Gastroesophageal sphincter (tissue), 4 donors: ENCODE data around the gene HEMK1. TPM values are rescaled to one million over a fixed set of nuclear protein-coding genes. Genes with fewer than 3 reads are reported as not detected.

Experiments
- ATAC-seq: fragments of 150-250 bp; one replicate; pipeline ENCODE4 v1.9.1; 2016; ENCODE audit warnings: mild to moderate bottlenecking, moderate library complexity
- H3K27ac ChIP-seq, 4 donors: fragments of 200-600 bp; sonication (generic) in 3 of 4; 1 replicate in 3 of 4; 2 replicates in 1 of 4; pipeline ENCODE4 v1.5.1; 2016 to 2019
- H3K27me3 ChIP-seq: fragments of 200-600 bp; sonication (generic); one replicate; pipeline ENCODE4 v1.5.1; 2019
- H3K36me3 ChIP-seq, 2 donors: fragments of 200-600 bp; sonication (generic); one replicate each; pipeline ENCODE4 v1.5.1; 2019; ENCODE audit warnings: control low read depth in 1 of 2
- H3K4me1 ChIP-seq, 3 donors: fragments of 200-600 bp; sonication (generic); 1 replicate in 2 of 3; 2 replicates in 1 of 3; pipeline ENCODE4 v1.5.1; 2016 to 2019; ENCODE audit warnings: control low read depth in 2 of 3
- H3K4me3 ChIP-seq, 2 donors: fragments of 200-600 bp; sonication (generic); one replicate each; pipeline ENCODE4 v1.5.1; 2019; ENCODE audit warnings: mild to moderate bottlenecking in 1 of 2, moderate library complexity in 1 of 2
- H3K9me3 ChIP-seq, 3 donors: fragments of 200-600 bp; sonication (generic); one replicate each; pipeline ENCODE4 v1.5.1; 2017 to 2019; ENCODE audit warnings: control low read depth in 2 of 3
- EP300 ChIP-seq: sonication (generic); formaldehyde crosslinking; IDR thresholded peaks from one replicate; pipeline ENCODE4 v1.6.1; 2017; ENCODE audit warnings: antibody characterized with exemption, mild to moderate bottlenecking
- POLR2A ChIP-seq, 2 donors: fragments of 450-650 bp; IDR thresholded peaks; one replicate each; pipeline ENCODE4 v1.6.1; 2017; ENCODE audit warnings: antibody characterized with exemption in 2 of 2, mild to moderate bottlenecking in 2 of 2, moderate library complexity in 1 of 2
- POLR2AphosphoS5 ChIP-seq: sonication (generic); formaldehyde crosslinking; IDR thresholded peaks from one replicate; pipeline ENCODE4 v1.6.1; 2017; ENCODE audit warnings: antibody characterized with exemption
- WGBS, 2 donors: methylation state at CpG; one replicate each; pipeline ENCODE4 v1.1.5; 2018; ENCODE audit warnings: low coverage in 1 of 2; 5-methylcytosine and 5-hydroxymethylcytosine counted together
- total RNA-seq, 4 donors: library from RNA; depleted of rRNA; stranded (reverse); fragments of >200 nt; gene quantifications; one replicate each; pipeline ENCODE4 v1.1.0, GENCODE V29; 2016
- TF ChIP-seq, protein P1 (sequence below), 4 experiments: fragments of 200-600 bp in 2 of 4; fragments of 450-650 bp in 2 of 4; sonication (generic) in 1 of 4; IDR thresholded peaks; one replicate each; pipeline ENCODE4 v1.5.1; 2017 to 2019; ENCODE audit warnings: antibody characterized with exemption in 4 of 4, mild to moderate bottlenecking in 2 of 4, moderate library complexity in 2 of 4

The HEMK1 gene
- total RNA-seq, 4 donors from 2014 or later = 6.4 to 11.7 (median 11.4) TPM

DNA sequence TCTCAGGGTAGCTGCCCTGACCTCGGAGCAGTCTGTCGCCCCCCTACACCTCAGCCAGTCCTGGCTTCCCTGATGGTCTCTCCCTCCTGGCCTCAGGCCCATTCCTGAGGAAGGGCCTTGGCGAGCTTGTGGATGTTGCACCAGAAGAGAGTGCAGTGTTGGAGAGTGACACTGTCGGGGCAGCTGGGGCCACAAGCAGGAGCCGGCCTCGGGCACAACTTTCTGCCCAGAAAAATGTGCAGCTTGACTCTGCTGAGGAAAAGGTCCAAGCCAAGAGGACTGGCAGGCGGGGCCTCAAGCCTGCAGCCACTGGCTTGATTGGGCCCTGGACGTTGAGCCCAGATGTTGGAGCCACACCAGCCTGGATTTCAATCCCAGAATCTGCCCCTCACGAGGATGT lies 12.8 kb downstream of the HEMK1 start:
- ATAC-seq = no peak
- TF ChIP-seq EP300 = no peak
- TF ChIP-seq POLR2A (IDR thresholded peaks at IDR 0.05) = no peak
- TF ChIP-seq POLR2AphosphoS5 = no peak
- TF ChIP-seq, protein P1, sequence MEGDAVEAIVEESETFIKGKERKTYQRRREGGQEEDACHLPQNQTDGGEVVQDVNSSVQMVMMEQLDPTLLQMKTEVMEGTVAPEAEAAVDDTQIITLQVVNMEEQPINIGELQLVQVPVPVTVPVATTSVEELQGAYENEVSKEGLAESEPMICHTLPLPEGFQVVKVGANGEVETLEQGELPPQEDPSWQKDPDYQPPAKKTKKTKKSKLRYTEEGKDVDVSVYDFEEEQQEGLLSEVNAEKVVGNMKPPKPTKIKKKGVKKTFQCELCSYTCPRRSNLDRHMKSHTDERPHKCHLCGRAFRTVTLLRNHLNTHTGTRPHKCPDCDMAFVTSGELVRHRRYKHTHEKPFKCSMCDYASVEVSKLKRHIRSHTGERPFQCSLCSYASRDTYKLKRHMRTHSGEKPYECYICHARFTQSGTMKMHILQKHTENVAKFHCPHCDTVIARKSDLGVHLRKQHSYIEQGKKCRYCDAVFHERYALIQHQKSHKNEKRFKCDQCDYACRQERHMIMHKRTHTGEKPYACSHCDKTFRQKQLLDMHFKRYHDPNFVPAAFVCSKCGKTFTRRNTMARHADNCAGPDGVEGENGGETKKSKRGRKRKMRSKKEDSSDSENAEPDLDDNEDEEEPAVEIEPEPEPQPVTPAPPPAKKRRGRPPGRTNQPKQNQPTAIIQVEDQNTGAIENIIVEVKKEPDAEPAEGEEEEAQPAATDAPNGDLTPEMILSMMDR (IDR thresholded peaks at IDR 0.05) = no peak
- no peak overlapping the region for H3K27ac ChIP-seq
- H3K9me3 ChIP-seq = no peaks in the 10 kb centered on the region
- no peaks in the 10 kb centered on the region for H3K27me3 ChIP-seq
- 64% methylated on average over 4 of the region's 9 CpGs; no CpG with 5 or more reads in 1 of the 2 donors for WGBS, 2 donors
- H3K4me1 ChIP-seq = peaks cover 0 to 13% (median 0%) of the 10 kb centered on the region in 3 donors
- no peak overlapping the region for H3K4me3 ChIP-seq
- peaks cover 0 to 73% of the 10 kb centered on the region in 2 donors for H3K36me3 ChIP-seq

DNA sequence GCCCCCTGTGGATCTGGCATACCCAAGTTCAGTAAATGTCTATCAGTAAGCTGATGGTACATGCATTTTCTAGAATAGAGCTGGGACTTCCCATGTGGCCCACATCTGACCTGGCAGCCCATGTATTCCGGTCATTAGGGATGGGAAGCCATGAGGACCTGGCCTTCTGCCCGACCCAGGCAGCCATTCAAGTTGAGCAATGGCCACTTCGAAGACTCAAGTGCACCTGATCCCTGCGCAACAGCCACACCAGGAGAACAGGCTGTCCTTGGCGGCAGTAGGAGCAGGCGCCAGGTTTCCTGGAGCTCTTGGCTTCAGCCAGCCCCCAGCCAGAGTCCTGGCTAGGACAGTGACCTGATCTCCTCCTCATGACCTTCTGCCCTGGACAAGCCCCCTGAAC lies 14.6 kb downstream of the HEMK1 start:
- Histone ChIP-seq H3K4me1 (peaks cover 0 to 13% (median 0%) of the 10 kb centered on the region in 3 donors), H3K36me3 (peaks cover 0 to 55% of the 10 kb centered on the region in 2 donors), H3K27me3 (no peaks in the 10 kb centered on the region), H3K4me3 (no peak overlapping the region), H3K27ac (peak overlapping the region in 3 of 4 donors; percentile 16 to 43 (median 31)), H3K9me3 (no peaks in the 10 kb centered on the region)
- ATAC-seq = peak; percentile 76
- WGBS, 2 donors = no CpG with 5 or more reads among the region's 6 CpGs
- TF ChIP-seq POLR2A (IDR thresholded peaks at IDR 0.05) (no peak), EP300 (no peak), POLR2AphosphoS5 (peak; percentile 73)
- TF ChIP-seq, protein P1 (IDR thresholded peaks at IDR 0.05) = no peak

DNA sequence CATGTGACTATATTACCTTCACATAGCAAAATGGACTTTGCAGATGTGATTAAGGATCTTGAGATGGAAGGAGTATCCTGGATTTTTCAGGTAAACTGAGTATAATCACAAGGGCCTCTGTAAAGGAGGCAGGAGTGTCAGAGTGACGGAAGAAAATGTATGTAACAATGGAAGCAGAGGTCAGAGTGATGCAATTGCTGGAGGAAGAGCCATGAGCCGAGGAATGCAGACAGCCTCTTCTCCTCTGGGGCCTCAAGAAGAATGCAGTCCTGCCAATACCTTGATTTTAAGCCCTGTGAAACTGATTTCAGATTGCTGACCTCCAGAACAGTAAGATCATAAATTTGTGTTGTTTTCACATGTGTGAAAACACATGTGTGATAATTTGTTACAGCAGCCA lies 15.1 kb downstream of the HEMK1 start:
- Histone ChIP-seq H3K27me3 (no peaks in the 10 kb centered on the region), H3K36me3 (peaks cover 0 to 50% of the 10 kb centered on the region in 2 donors), H3K9me3 (no peaks in the 10 kb centered on the region), H3K4me3 (no peak overlapping the region), H3K4me1 (peaks cover 0 to 13% (median 0%) of the 10 kb centered on the region in 3 donors), H3K27ac (peak overlapping the region in 3 of 4 donors; percentile 16 to 43 (median 31))
- TF ChIP-seq POLR2AphosphoS5 (no peak), POLR2A (IDR thresholded peaks at IDR 0.05) (no peak), EP300 (no peak)
- TF ChIP-seq, protein P1 (IDR thresholded peaks at IDR 0.05) = no peak
- ATAC-seq = no peak
- WGBS, 2 donors = 49 to 69% methylated on average over 2 of the region's 2 CpGs

DNA sequence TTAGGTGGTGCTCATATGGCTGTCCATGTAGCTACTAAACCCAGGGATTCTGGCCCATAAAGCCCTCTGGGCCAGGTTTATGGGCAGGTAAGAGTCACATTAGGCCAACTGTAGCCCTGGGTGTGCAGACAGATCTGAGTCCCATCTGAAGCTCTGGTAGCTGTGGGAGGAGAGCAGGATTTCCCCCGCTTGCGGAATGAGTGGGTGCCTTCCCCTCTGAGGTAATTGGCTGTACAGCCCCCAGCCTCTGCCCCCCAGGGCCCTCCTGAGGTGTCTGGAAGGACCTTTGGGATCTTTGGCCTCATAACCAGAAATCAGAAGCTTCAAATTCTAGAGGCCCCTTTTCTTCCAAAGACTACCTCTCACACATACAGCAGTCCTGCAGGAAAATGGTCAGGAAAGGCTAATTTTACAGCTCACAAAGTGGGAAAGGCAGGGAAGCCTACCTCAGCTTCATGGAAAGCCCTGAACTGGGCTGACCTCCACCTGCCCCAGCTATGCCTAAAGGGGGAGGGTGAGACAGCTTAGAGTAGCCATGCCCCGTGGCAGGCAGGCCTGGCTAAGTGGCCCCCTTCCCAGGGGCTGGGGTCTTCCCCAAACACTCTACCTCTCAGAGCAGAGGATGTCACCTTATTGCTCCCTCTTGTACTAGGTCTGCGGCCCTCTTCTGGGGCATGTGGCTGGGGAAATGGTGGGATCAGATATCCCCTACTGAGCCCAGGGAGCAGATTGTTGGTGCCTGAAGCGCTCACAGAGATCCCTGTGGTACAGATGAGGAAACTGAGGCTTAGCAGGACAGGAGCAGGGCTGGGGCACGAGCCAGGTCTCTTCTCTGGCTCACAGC lies 16.8 kb downstream of the HEMK1 start:
- Histone ChIP-seq H3K4me1 (peaks cover 0 to 24% (median 5%) of the 10 kb centered on the region in 3 donors), H3K27me3 (no peaks in the 10 kb centered on the region), H3K27ac (no peak overlapping the region), H3K4me3 (no peak overlapping the region), H3K36me3 (peaks cover 0 to 32% of the 10 kb centered on the region in 2 donors), H3K9me3 (no peaks in the 10 kb centered on the region)
- ATAC-seq = no peak
- TF ChIP-seq, protein P1 (IDR thresholded peaks at IDR 0.05) = no peak
- TF ChIP-seq POLR2AphosphoS5 (no peak), POLR2A (IDR thresholded peaks at IDR 0.05) (no peak), EP300 (no peak)
- WGBS, 2 donors = no CpG with 5 or more reads among the region's 6 CpGs

DNA sequence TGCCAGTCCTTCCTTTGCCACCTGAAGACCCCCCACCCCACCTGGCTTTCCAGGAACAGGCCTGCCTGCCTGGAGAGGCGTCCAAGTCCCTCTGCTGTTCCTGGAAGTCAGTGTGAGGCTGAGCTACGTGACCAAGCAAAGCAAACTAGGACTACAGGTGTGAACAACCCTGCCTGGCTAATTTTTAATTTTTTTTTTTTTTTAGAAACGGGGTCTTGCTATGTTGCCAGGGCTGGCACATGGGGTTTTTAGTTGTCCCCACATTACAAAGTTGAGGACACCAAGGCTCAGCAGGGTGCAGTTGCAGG lies 17.4 kb downstream of the HEMK1 start:
- Histone ChIP-seq H3K4me1 (peaks cover 0 to 30% (median 10%) of the 10 kb centered on the region in 3 donors), H3K27me3 (no peaks in the 10 kb centered on the region), H3K9me3 (no peaks in the 10 kb centered on the region), H3K4me3 (no peak overlapping the region), H3K36me3 (peaks cover 0 to 26% of the 10 kb centered on the region in 2 donors), H3K27ac (no peak overlapping the region)
- TF ChIP-seq, protein P1 (IDR thresholded peaks at IDR 0.05) = no peak
- WGBS, 2 donors = 80% methylated on average over 1 of the region's 3 CpGs; no CpG with 5 or more reads in 1 of the 2 donors
- ATAC-seq = no peak
